Large intestine (tissue), 12 donors: Measurements from ENCODE around the gene CENPC. TPM values are rescaled to one million over a fixed set of nuclear protein-coding genes. Genes with fewer than 3 reads are reported as not detected.

ENCODE experiments used
- DNase-seq, 2 donors: peaks; one replicate each; pipeline versions ENCODE4 v3.0.0 to v3.0.0-alpha.2; 2013
- H3K27ac ChIP-seq: one replicate; pipeline ENCODE4 v1.5.1; 2013; ENCODE audit warnings: low read length
- H3K27me3 ChIP-seq: 2 replicates; pipeline ENCODE4 v1.6.1; 2013; ENCODE audit warnings: low read length; ENCODE audit not compliant: control insufficient read depth, insufficient read depth
- H3K36me3 ChIP-seq: 2 replicates; pipeline ENCODE4 v1.6.1; 2013; ENCODE audit warnings: low read length; ENCODE audit not compliant: control insufficient read depth, insufficient read depth
- H3K4me1 ChIP-seq: one replicate; pipeline ENCODE4 v1.6.1; 2013; ENCODE audit warnings: low read length; ENCODE audit not compliant: control insufficient read depth, insufficient read depth
- H3K4me3 ChIP-seq: one replicate; pipeline ENCODE4 v1.5.1; 2013; ENCODE audit warnings: low read length
- H3K9me3 ChIP-seq: one replicate; pipeline ENCODE4 v1.6.1; 2013; ENCODE audit warnings: mild to moderate bottlenecking, low read depth, low read length, moderate library complexity; ENCODE audit not compliant: control insufficient read depth
- WGBS: methylation state at CpG from one replicate; pipeline ENCODE4 v1.1.5; 2013; ENCODE audit warnings: low lambda C conversion rate; ENCODE audit not compliant: insufficient coverage; 5-methylcytosine and 5-hydroxymethylcytosine counted together
- long read RNA-seq, 11 donors: transcript quantifications; one replicate each; lab custom pipeline, GENCODE V29; 2026
- polyA plus RNA-seq: library from polyadenylated mRNA; unstranded; fragments of 120-200 nt; gene quantifications from one replicate; pipeline ENCODE4 v1.2.1, GENCODE V29; 2013

The CENPC gene
- polyA plus RNA-seq: 22.4 TPM
- long read RNA-seq, donor 1: 0 reads
- long read RNA-seq, donor 2: 0 reads
- long read RNA-seq, donor 3, full-length matches to known transcripts: 4 of 9 reads
- long read RNA-seq, donor 3, partial matches to known transcripts: 5 of 9 reads
- long read RNA-seq, donor 3, other reads (novel, unspliced or antisense): 0 of 9 reads
- long read RNA-seq, donor 4: 0 reads
- long read RNA-seq, donor 5: 0 reads
- long read RNA-seq, donor 6, partial matches to known transcripts: 0 of 1 reads
- long read RNA-seq, donor 6, other reads (novel, unspliced or antisense): 0 of 1 reads
- long read RNA-seq, donor 7: 0 reads
- long read RNA-seq, donor 8, full-length matches to known transcripts: 2 of 2 reads
- long read RNA-seq, donor 8, partial matches to known transcripts: 0 of 2 reads
- long read RNA-seq, donor 8, other reads (novel, unspliced or antisense): 0 of 2 reads
- long read RNA-seq, donor 9: 0 reads
- long read RNA-seq, donor 10, full-length matches to known transcripts: 2 of 9 reads
- long read RNA-seq, donor 10, partial matches to known transcripts: 7 of 9 reads
- long read RNA-seq, donor 10, other reads (novel, unspliced or antisense): 0 of 9 reads
- long read RNA-seq, donor 11: 0 reads

GRCh38 chr4:67545199-67546003, at the start of gene CENPC:
Gene CENPC, minus strand, starts transcription at chr4:67545503. Its CDS starts 148 bp downstream, at chr4:67545355.
- peaks cover 7% of the 10 kb centered on the region for H3K4me1 ChIP-seq
- H3K27ac ChIP-seq: peak within 1 kb of the TSS; percentile 90
- peak; percentile 96 to 98 for DNase-seq
- WGBS: 7% methylated on average over 4 of the region's 53 CpGs
- H3K9me3 ChIP-seq: no peaks in the 10 kb centered on the region
- H3K36me3 ChIP-seq: peaks cover 5% of the 10 kb centered on the region
- H3K4me3 ChIP-seq: peak within 1 kb of the TSS; percentile 87
- H3K27me3 ChIP-seq: no peaks in the 10 kb centered on the region

- 88% methylated on average over 1 of the region's 2 CpGs for WGBS
- Histone ChIP-seq H3K9me3 (no peaks in the 10 kb centered on the region), H3K27ac (no peak overlapping the region), H3K4me1 (no peaks in the 10 kb centered on the region), H3K27me3 (no peaks in the 10 kb centered on the region), H3K4me3 (no peak overlapping the region), H3K36me3 (no peaks in the 10 kb centered on the region)
- DNase-seq: no peak
These were observed 48.5 kb upstream of the CENPC start for GRCh38 chr4:67593741-67594175.

DNA sequence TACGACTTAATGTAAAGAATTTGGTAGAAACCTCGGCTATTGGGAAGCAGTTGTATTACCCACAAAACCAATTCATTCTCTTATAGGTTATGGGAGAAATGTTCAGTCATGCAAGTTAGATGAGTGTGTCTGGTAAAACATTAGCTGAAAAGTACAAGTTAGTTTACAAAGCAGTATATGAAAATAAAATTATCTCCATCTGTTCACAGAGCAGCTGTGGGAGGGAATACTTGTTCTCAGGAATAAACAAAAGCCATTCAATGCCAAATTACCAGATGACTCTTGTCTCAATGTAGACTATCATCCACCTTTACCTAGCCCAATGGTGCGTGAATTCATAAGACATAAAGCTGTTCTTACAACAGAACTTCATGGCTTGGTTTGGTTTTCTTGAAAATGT, 41.9 kb upstream of the CENPC start:
- no peak for DNase-seq
- Histone ChIP-seq H3K27me3 (no peaks in the 10 kb centered on the region), H3K27ac (no peak overlapping the region), H3K9me3 (no peaks in the 10 kb centered on the region), H3K4me1 (no peaks in the 10 kb centered on the region), H3K4me3 (no peak overlapping the region), H3K36me3 (no peaks in the 10 kb centered on the region)
- WGBS: 100% methylated on average over 1 of the region's 3 CpGs

GRCh38 chr4:67584496-67584895, 39.2 kb upstream of the CENPC start:
- no peaks in the 10 kb centered on the region for H3K36me3 ChIP-seq
- no peaks in the 10 kb centered on the region for H3K9me3 ChIP-seq
- no peak overlapping the region for H3K4me3 ChIP-seq
- DNase-seq: no peak
- H3K27ac ChIP-seq: no peak overlapping the region
- H3K27me3 ChIP-seq: no peaks in the 10 kb centered on the region
- H3K4me1 ChIP-seq: no peaks in the 10 kb centered on the region

DNA sequence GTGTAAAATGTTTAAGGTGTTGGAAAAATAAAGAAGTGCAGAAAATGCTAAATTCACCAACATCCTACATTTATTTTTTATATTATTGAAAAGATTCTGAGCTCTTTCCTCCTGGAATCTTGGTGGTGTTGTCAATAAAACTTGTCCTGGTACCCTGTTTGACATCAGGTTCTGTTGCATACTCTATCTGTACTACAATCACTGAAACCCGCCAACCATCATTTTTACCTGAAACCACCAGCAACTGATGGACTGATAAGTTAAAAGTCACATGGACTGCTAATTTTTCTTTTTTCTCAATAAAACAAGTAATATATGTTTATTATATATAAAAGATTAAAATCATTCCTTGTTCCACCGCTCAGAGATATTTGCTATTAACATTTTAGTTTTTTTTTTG, 36.6 kb upstream of the CENPC start:
- no peaks in the 10 kb centered on the region for H3K27me3 ChIP-seq
- no peak overlapping the region for H3K27ac ChIP-seq
- no peak overlapping the region for H3K4me3 ChIP-seq
- WGBS: 33% methylated on average over 1 of the region's 2 CpGs
- H3K36me3 ChIP-seq: no peaks in the 10 kb centered on the region
- no peaks in the 10 kb centered on the region for H3K4me1 ChIP-seq
- no peak for DNase-seq
- no peaks in the 10 kb centered on the region for H3K9me3 ChIP-seq

DNA sequence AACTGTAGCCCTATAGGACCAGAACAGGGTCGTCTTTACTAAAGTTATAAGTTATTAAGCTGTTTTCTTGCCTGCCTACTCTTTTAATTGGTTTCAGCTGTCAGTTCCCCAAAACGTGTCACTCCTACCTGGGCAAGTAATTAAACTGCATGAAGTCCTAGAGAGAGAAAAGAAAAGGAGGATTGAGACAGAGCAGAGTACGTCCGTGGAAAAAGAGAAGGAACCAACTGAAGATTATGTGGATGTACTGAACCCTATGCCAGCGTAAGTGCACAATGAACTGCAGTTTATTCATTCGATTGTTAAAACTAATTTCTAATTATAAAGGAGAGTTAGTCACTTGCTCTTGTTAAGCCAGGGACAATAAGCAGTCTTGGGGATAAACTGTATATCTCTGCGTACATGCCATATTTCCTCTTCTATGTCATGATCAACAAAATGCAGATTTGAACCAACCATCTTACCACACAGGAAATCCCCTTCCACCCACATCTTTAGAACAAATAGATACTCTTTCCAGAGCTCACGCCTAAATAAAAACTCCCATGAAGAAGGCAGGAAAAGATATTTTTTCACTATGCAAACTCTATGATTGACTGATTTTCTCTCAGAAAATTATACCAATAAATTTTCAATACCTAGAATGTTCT, 36.0 kb upstream of the CENPC start:
- no peak overlapping the region for H3K27ac ChIP-seq
- WGBS: 94% methylated on average over 7 of the region's 8 CpGs
- no peaks in the 10 kb centered on the region for H3K4me1 ChIP-seq
- no peak overlapping the region for H3K4me3 ChIP-seq
- no peaks in the 10 kb centered on the region for H3K36me3 ChIP-seq
- DNase-seq: no peak
- H3K27me3 ChIP-seq: no peaks in the 10 kb centered on the region
- no peaks in the 10 kb centered on the region for H3K9me3 ChIP-seq

- no CpG with 5 or more reads among the region's 3 CpGs for WGBS
- Histone ChIP-seq H3K4me1 (no peaks in the 10 kb centered on the region), H3K27me3 (no peaks in the 10 kb centered on the region), H3K36me3 (no peaks in the 10 kb centered on the region), H3K27ac (no peak overlapping the region), H3K9me3 (no peaks in the 10 kb centered on the region), H3K4me3 (no peak overlapping the region)
- no peak for DNase-seq
These were observed 35.3 kb upstream of the CENPC start for GRCh38 chr4:67580577-67580976.

DNA sequence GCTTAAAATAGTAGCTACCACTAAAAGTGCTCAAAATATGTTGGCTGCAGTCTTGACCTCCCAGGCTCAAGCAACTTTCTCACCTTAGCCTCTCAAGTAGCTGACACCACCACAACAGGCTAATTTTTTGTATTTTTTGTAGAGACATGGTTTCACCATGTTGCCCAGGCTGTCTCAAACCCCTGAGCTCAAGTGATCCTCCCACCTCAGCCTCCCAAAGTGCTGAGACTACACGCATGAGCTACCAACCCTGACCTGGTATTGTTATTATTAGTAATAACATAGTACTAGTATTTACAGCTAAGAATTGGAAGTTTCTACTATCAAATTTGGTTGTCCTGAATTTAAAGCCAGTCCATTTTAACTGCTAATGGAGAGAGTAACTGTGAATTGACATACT, 31.2 kb upstream of the CENPC start:
- WGBS: no CpG with 5 or more reads among the region's 1 CpG
- no peaks in the 10 kb centered on the region for H3K36me3 ChIP-seq
- H3K27ac ChIP-seq: no peak overlapping the region
- no peaks in the 10 kb centered on the region for H3K4me1 ChIP-seq
- DNase-seq: no peak
- no peaks in the 10 kb centered on the region for H3K9me3 ChIP-seq
- H3K27me3 ChIP-seq: no peaks in the 10 kb centered on the region
- no peak overlapping the region for H3K4me3 ChIP-seq

- H3K4me1 ChIP-seq: no peaks in the 10 kb centered on the region
- no peak for DNase-seq
- no peak overlapping the region for H3K4me3 ChIP-seq
- no peaks in the 10 kb centered on the region for H3K9me3 ChIP-seq
- no peaks in the 10 kb centered on the region for H3K27me3 ChIP-seq
- H3K27ac ChIP-seq: no peak overlapping the region
- H3K36me3 ChIP-seq: no peaks in the 10 kb centered on the region
- 84% methylated on average over 4 of the region's 4 CpGs for WGBS
These were observed 30.8 kb upstream of the CENPC start for GRCh38 chr4:67576059-67576466.
